Esophagus (tissue), 2 donors: ENCODE results near the gene OR5K2. TPM values are rescaled to one million over a fixed set of nuclear protein-coding genes. Genes with fewer than 3 reads are reported as not detected.

Experiments used
- H3K27ac ChIP-seq, 2 donors: one replicate each; pipeline ENCODE4 v1.5.1; 2013; ENCODE audit warnings: low read depth in 2 of 2, mild to moderate bottlenecking in 2 of 2, inconsistent platforms in 1 of 2, low read length in 1 of 2, moderate library complexity in 1 of 2
- H3K27me3 ChIP-seq, 2 donors: one replicate each; pipeline ENCODE4 v1.6.1; 2013; ENCODE audit warnings: low read length in 2 of 2, control low read depth in 1 of 2, mild to moderate bottlenecking in 1 of 2; ENCODE audit not compliant: insufficient read depth in 2 of 2, control insufficient read depth in 1 of 2
- H3K36me3 ChIP-seq, 2 donors: one replicate each; pipeline ENCODE4 v1.6.1; 2013; ENCODE audit warnings: low read length in 1 of 2; ENCODE audit not compliant: control insufficient read depth in 2 of 2, insufficient read depth in 2 of 2
- H3K4me1 ChIP-seq, 2 donors: one replicate each; pipeline ENCODE4 v1.6.1; 2013; ENCODE audit warnings: low read length in 1 of 2; ENCODE audit not compliant: control insufficient read depth in 2 of 2, insufficient read depth in 2 of 2
- H3K4me3 ChIP-seq, 2 donors: one replicate each; pipeline ENCODE4 v1.5.1; 2013; ENCODE audit warnings: low read length in 2 of 2, mild to moderate bottlenecking in 2 of 2, low read depth in 1 of 2, moderate library complexity in 1 of 2
- H3K9me3 ChIP-seq, 2 donors: one replicate each; pipeline ENCODE4 v1.6.1; 2013; ENCODE audit warnings: mild to moderate bottlenecking in 2 of 2, low read depth in 1 of 2, low read length in 1 of 2, moderate library complexity in 1 of 2; ENCODE audit not compliant: control insufficient read depth in 2 of 2, insufficient read depth in 1 of 2
- WGBS, 2 donors: extraction: QIAGEN DNeasy Blood & Tissue Kit; methylation state at CpG; one replicate each; pipeline ENCODE4 v1.1.7; 2013; 5-methylcytosine and 5-hydroxymethylcytosine counted together
- polyA plus RNA-seq, 2 donors: library from polyadenylated mRNA; stranded (reverse); fragments of 200-250 nt; gene quantifications; one replicate each; pipeline ENCODE4 v1.2.3, GENCODE V29; 2013
- donor health status: healthy with polysubstance abuse.
- donor health status: Bipolar disorder and iron deficiency.

The OR5K2 gene
- polyA plus RNA-seq, 2 donors = not detected

- Histone ChIP-seq H3K36me3 (peaks cover 0 to 6% of the 10 kb centered on the region in 2 donors), H3K27me3 (no peaks in the 10 kb centered on the region), H3K4me1 (peaks cover 3% of the 10 kb centered on the region in 2 donors), H3K27ac (peak overlapping the region in 1 of 2 donors; percentile 15), H3K9me3 (no peaks in the 10 kb centered on the region), H3K4me3 (no peak overlapping the region)
- 95 to 97% methylated on average over 2 of the region's 2 CpGs for WGBS, 2 donors
Measured at GRCh38 chr3:98518816-98519215, 21.3 kb downstream of the OR5K2 start.

GRCh38 chr3:98519351-98519750 is 21.9 kb downstream of the OR5K2 start:
- Histone ChIP-seq H3K27me3 (no peaks in the 10 kb centered on the region), H3K4me1 (peaks cover 3% of the 10 kb centered on the region in 2 donors), H3K4me3 (peak overlapping the region; percentile 5 to 6), H3K9me3 (no peaks in the 10 kb centered on the region), H3K36me3 (peaks cover 0 to 6% of the 10 kb centered on the region in 2 donors), H3K27ac (peak overlapping the region; percentile 10 to 40)
- 35 to 92% methylated on average over 1 of the region's 1 CpG for WGBS, 2 donors

- Histone ChIP-seq H3K36me3 (peaks cover 0 to 3% of the 10 kb centered on the region in 2 donors), H3K9me3 (no peaks in the 10 kb centered on the region), H3K4me1 (peaks cover 3% of the 10 kb centered on the region in 2 donors), H3K4me3 (peak overlapping the region; percentile 68 to 91), H3K27me3 (no peaks in the 10 kb centered on the region), H3K27ac (peak overlapping the region; percentile 98)
- 1% methylated on average over 16 of the region's 16 CpGs for WGBS, 2 donors
Measured at GRCh38 chr3:98521897-98522543, 24.5 kb downstream of the OR5K2 start.

- peak within 1 kb of the TSS; percentile 98 for H3K27ac ChIP-seq
- no peaks in the 10 kb centered on the region for H3K9me3 ChIP-seq
- WGBS, 2 donors = 1% methylated on average over 49 to 63 of the region's 63 CpGs
- H3K4me1 ChIP-seq = peaks cover 3% of the 10 kb centered on the region in 2 donors
- H3K27me3 ChIP-seq = no peaks in the 10 kb centered on the region
- peaks cover 0 to 3% of the 10 kb centered on the region in 2 donors for H3K36me3 ChIP-seq
- peak within 1 kb of the TSS; percentile 68 to 91 for H3K4me3 ChIP-seq
Measured at GRCh38 chr3:98522544-98523281, 25.2 kb downstream of the OR5K2 start, which contains the start of gene CLDND1. Gene CLDND1 (minus strand): TSS chr3:98522902. CDS start chr3:98521424, 1,478 bp downstream.

- H3K4me1 ChIP-seq = no peaks in the 10 kb centered on the region
- H3K27me3 ChIP-seq = no peaks in the 10 kb centered on the region
- WGBS, 2 donors = 73 to 83% methylated on average over 6 of the region's 6 CpGs
- H3K9me3 ChIP-seq = no peaks in the 10 kb centered on the region
- H3K36me3 ChIP-seq = no peaks in the 10 kb centered on the region
- no peak overlapping the region for H3K4me3 ChIP-seq
- H3K27ac ChIP-seq = no peak overlapping the region
Measured at GRCh38 chr3:98525494-98525893, 28.0 kb downstream of the OR5K2 start.

GRCh38 chr3:98528474-98529346 is 31.2 kb downstream of the OR5K2 start:
- no peaks in the 10 kb centered on the region for H3K36me3 ChIP-seq
- no peak overlapping the region for H3K4me3 ChIP-seq
- no peaks in the 10 kb centered on the region for H3K4me1 ChIP-seq
- H3K9me3 ChIP-seq = no peaks in the 10 kb centered on the region
- peak overlapping the region in 1 of 2 donors; percentile 14 for H3K27ac ChIP-seq
- no peaks in the 10 kb centered on the region for H3K27me3 ChIP-seq
- WGBS, 2 donors = 46 to 48% methylated on average over 4 of the region's 4 CpGs

- no peaks in the 10 kb centered on the region for H3K9me3 ChIP-seq
- H3K4me1 ChIP-seq = no peaks in the 10 kb centered on the region
- H3K36me3 ChIP-seq = no peaks in the 10 kb centered on the region
- WGBS, 2 donors = 86% methylated on average over 8 of the region's 8 CpGs
- no peak overlapping the region for H3K27ac ChIP-seq
- H3K27me3 ChIP-seq = no peaks in the 10 kb centered on the region
- no peak overlapping the region for H3K4me3 ChIP-seq
Measured at GRCh38 chr3:98529856-98530459, 32.5 kb downstream of the OR5K2 start.

GRCh38 chr3:98530676-98531075 is 33.2 kb downstream of the OR5K2 start:
- Histone ChIP-seq H3K27ac (no peak overlapping the region), H3K27me3 (no peaks in the 10 kb centered on the region), H3K4me1 (no peaks in the 10 kb centered on the region), H3K4me3 (no peak overlapping the region), H3K36me3 (no peaks in the 10 kb centered on the region), H3K9me3 (no peaks in the 10 kb centered on the region)
- WGBS, 2 donors = 87 to 95% methylated on average over 2 of the region's 2 CpGs
